HCT116 (cell line): ENCODE results near the gene MAP2K6.

Experiments
- CTCF ChIP-seq, 3 experiments: fragments of 200-600 bp in 1 of 3; sonication (generic) in 1 of 3; IDR thresholded peaks in 2 of 3; conservative IDR thresholded peaks in 1 of 3; 2 replicates each; pipeline ENCODE4 v1.5.1; 2012 to 2017; ENCODE audit warnings: low read depth in 2 of 3, low read length in 2 of 3, antibody characterized with exemption in 1 of 3, borderline replicate concordance in 1 of 3, control low read depth in 1 of 3, mild to moderate bottlenecking in 1 of 3, mixed read lengths in 1 of 3, mixed run types in 1 of 3, moderate library complexity in 1 of 3; ENCODE audit not compliant: insufficient read depth in 1 of 3
- POLR2AphosphoS5 ChIP-seq: IDR thresholded peaks from 2 replicates; pipeline ENCODE4 v1.6.1; 2011; ENCODE audit warnings: mild to moderate bottlenecking, low read depth, low read length, moderate library complexity
- RAD21 ChIP-seq: IDR thresholded peaks from 2 replicates; pipeline ENCODE4 v1.6.1; 2012; ENCODE audit warnings: low read depth, mild to moderate bottlenecking
- REST ChIP-seq: IDR thresholded peaks from 2 replicates; pipeline ENCODE4 v1.6.1; 2012; ENCODE audit warnings: low read depth
- YY1 ChIP-seq: IDR thresholded peaks from 2 replicates; pipeline ENCODE4 v1.6.1; 2011; ENCODE audit warnings: low read length, low read depth, moderate library complexity, mild to moderate bottlenecking; ENCODE audit not compliant: insufficient replicate concordance; ENCODE audit errors: extremely low read depth

- TF ChIP-seq CTCF (IDR thresholded peaks at IDR 0.05 in 2 of 3, conservative IDR thresholded peaks at IDR 0.05 in 1 of 3; ENCODE audit: borderline replicate concordance in 1 of 3, insufficient read depth in 1 of 3, low read depth in 2 of 3, low read length in 2 of 3) = no peak
- TF ChIP-seq RAD21 = no peak
- no peak for TF ChIP-seq YY1
- no peak for TF ChIP-seq REST
- TF ChIP-seq POLR2AphosphoS5 = no peak
Observed at GRCh38 chr17:69495787-69496186, 81.3 kb downstream of the MAP2K6 start.
